Colonic mucosa (tissue), 4 donors: Measurements from ENCODE around the gene PSMC3. TPM values are rescaled to one million over a fixed set of nuclear protein-coding genes. Genes with fewer than 3 reads are reported as not detected.

Experiments
- DNase-seq: peaks from one replicate; pipeline ENCODE4 v3.0.0-alpha.2; 2020
- H3K27ac ChIP-seq: fragments of 200-600 bp; one replicate; pipeline ENCODE4 v1.8.0; 2021
- H3K27me3 ChIP-seq: fragments of 200-600 bp; one replicate; pipeline ENCODE4 v1.8.0; 2021
- H3K36me3 ChIP-seq: fragments of 200-600 bp; one replicate; pipeline ENCODE4 v1.8.0; 2021
- H3K4me1 ChIP-seq: fragments of 200-600 bp; one replicate; pipeline ENCODE4 v1.8.0; 2021; ENCODE audit warnings: mild to moderate bottlenecking
- H3K4me3 ChIP-seq: fragments of 200-600 bp; one replicate; pipeline ENCODE4 v1.8.0; 2021
- H3K9ac ChIP-seq, 2 donors: one replicate each; pipeline ENCODE4 v1.7.0; 2013; ENCODE audit warnings: control low read depth in 2 of 2, low read depth in 2 of 2, low read length in 2 of 2
- H3K9me3 ChIP-seq: fragments of 200-600 bp; one replicate; pipeline ENCODE4 v1.8.0; 2021
- CTCF ChIP-seq: fragments of 200-600 bp; IDR thresholded peaks from one replicate; pipeline ENCODE4 v1.8.0; 2022; ENCODE audit warnings: antibody characterized with exemption, mild to moderate bottlenecking
- intact Hi-C: fragments of 100-400 bp; cut with DNase I; formaldehyde crosslinking; loops from one replicate; pipeline ENCODE4 v1.14.1; 2022
- total RNA-seq, 2 donors: library from RNA; stranded (reverse); fragmentation: NEBNext Ultra II Directional in 1 of 2; extraction: Animal tissue kit (Norgen Biotek cat#: 25700) in 1 of 2; gene quantifications; one replicate each; pipeline ENCODE4 v1.2.1, GENCODE V29; 2021
- donor health status: healthy.
- donor health status: DM: no; HTN: no; CAD: no.
- donor health status: DM: no; HTN: no; CAD: no.

Gene PSMC3
- total RNA-seq, 2 donors from 2014 or later: 74.4 to 152 TPM

GRCh38 chr11:47417712-47418111, 8.5 kb downstream of the PSMC3 start:
- intact Hi-C loops: no loop called here
- no peak for DNase-seq
- no peaks in the 10 kb centered on the region for H3K9me3 ChIP-seq
- no peak overlapping the region for H3K9ac ChIP-seq
- no peak overlapping the region for H3K27ac ChIP-seq
- TF ChIP-seq CTCF: no peak
- H3K4me3 ChIP-seq: no peak overlapping the region
- no peaks in the 10 kb centered on the region for H3K27me3 ChIP-seq
- H3K36me3 ChIP-seq: peaks cover 9% of the 10 kb centered on the region
- no peaks in the 10 kb centered on the region for H3K4me1 ChIP-seq

GRCh38 chr11:47415949-47416472, 10.2 kb downstream of the PSMC3 start:
- H3K27ac ChIP-seq: peak overlapping the region; percentile 74
- no peak for TF ChIP-seq CTCF
- H3K4me3 ChIP-seq: no peak overlapping the region
- H3K27me3 ChIP-seq: no peaks in the 10 kb centered on the region
- H3K4me1 ChIP-seq: no peaks in the 10 kb centered on the region
- peak; percentile 72 for DNase-seq
- H3K9me3 ChIP-seq: no peaks in the 10 kb centered on the region
- H3K36me3 ChIP-seq: peaks cover 6% of the 10 kb centered on the region
- intact Hi-C loops: no loop called here
- peak overlapping the region; percentile 16 to 42 for H3K9ac ChIP-seq

- Histone ChIP-seq H3K9me3 (no peaks in the 10 kb centered on the region), H3K36me3 (peaks cover 6% of the 10 kb centered on the region), H3K4me3 (no peak overlapping the region), H3K4me1 (no peaks in the 10 kb centered on the region), H3K9ac (peak overlapping the region; percentile 16 to 42), H3K27me3 (no peaks in the 10 kb centered on the region), H3K27ac (peak overlapping the region; percentile 74)
- DNase-seq: no peak
- intact Hi-C loops: no loop called here
- TF ChIP-seq CTCF: no peak
Measured at GRCh38 chr11:47415091-47415854, 11.0 kb downstream of the PSMC3 start.

GRCh38 chr11:47414685-47415070, 11.6 kb downstream of the PSMC3 start:
- no peak for TF ChIP-seq CTCF
- Histone ChIP-seq H3K9me3 (no peaks in the 10 kb centered on the region), H3K27me3 (no peaks in the 10 kb centered on the region), H3K4me3 (no peak overlapping the region), H3K36me3 (peaks cover 6% of the 10 kb centered on the region), H3K27ac (no peak overlapping the region), H3K9ac (no peak overlapping the region), H3K4me1 (no peaks in the 10 kb centered on the region)
- intact Hi-C loops: no loop called here
- no peak for DNase-seq

- Histone ChIP-seq H3K4me3 (no peak overlapping the region), H3K27ac (no peak overlapping the region), H3K9me3 (no peaks in the 10 kb centered on the region), H3K4me1 (no peaks in the 10 kb centered on the region), H3K9ac (no peak overlapping the region), H3K27me3 (no peaks in the 10 kb centered on the region), H3K36me3 (peaks cover 5% of the 10 kb centered on the region)
- DNase-seq: no peak
- TF ChIP-seq CTCF: no peak
- intact Hi-C loops: no loop called here
Measured at GRCh38 chr11:47413908-47414684, 12.1 kb downstream of the PSMC3 start.
